Urothelium cell line (cell line): Measurements from ENCODE around the gene TTLL11.

Experiments used
- DNase-seq: peaks from one replicate; pipeline ENCODE4 v3.0.0; 2011; ENCODE audit warnings: low spot score, mixed read lengths
- FAIRE-seq: peaks from 2 replicates; lab custom pipeline; 2011; peaks lifted over from hg19 to GRCh38; lab: Jason Lieb, UNC

Gene TTLL11

DNA sequence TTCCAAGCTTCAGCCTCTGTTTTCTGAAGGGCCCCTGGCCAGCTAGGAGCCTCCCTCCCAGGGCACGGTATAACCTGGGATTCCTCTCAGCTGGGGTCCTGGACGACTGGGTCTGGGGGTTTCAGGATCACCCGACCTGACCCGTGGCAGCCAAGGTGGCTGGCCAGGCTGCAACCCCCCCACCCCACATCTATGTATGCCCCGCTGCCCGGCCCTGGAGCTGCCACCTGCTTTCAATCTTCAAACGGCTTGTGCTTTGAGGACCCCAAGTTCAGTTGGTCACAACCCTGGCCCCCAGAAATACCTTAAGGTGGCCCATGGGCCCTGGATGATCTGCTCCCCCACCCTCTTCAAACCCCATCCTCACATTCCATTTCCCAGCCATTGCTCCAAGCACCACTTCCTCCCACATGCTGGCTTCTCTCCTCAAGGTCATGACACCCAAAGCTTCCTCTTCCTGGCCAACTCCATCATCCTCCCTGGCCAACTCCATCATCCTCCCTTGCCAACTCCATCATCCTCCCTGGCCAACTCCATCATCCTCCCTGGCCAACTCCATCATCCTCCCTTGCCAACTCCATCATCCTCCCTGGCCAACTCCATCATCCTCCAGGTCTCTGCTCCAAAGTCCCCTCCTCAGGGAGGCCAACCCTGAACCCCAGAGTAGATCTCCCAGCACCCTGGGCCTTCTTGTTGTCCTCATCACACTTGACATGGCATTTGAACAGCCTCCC, 17.2 kb upstream of the TTLL11 start:
- DNase-seq (no peak), FAIRE-seq (peak; percentile 13)

DNA sequence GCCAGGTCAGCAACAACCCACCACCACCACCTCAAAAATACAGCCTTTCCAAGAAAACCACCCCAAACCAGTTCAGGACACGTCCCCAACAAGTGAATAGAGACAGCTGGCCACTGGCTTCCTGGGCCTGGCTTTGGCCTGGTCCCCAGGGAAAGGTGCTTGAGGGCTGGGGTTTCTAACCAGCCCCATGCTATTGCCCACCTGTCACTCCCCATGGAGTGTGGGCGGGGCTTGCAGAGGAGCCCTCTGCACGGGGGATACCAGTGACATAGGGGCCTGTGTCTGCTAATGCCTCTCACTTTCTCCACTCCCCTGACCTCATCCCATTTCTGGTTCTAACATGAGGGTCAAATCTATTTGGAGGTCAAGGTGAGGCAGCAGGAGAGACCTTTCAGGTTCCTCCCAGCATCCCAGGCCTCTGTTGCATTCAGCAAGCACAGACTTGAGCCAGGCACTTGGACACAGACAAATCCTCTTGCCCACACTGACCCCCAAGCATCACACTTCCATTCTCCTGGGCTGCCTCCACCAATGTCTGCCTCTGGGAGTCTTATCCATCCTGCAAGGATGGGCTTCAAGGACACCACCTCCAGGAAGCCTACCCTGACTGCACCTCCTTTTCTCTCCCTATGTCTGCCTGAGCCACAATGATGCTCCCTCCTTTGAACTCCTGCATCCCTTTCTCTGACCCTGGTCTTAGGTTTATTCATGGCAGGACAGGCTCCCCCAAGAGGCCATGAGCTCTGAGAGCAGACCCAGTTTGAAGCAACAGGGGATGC, 16.1 kb upstream of the TTLL11 start:
- no peak for DNase-seq
- no peak for FAIRE-seq

DNA sequence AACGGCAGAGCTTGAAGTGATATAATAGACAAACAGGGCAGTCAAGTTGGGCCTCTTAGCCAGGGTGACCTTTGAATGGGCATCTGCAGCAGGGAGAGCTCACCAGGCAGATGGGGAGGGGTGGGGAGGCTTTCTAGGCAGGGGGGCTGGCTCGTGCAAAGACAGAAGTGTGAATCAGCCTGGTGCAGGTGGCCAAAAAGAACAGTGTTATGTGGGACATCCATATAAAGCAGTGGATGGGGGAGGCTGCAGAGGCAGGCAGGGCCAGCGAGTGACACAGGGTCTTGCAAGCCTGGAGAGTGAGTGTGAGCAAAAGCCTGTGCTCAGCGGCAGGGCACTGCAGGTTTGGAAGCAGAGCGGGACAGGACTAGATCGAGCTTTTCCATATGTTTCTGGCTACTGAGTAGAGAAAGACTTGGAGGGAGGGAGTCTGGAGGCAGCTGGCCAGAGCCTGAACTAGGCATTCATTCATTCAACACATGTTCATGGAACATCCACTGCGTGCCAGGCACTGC, 14.2 kb upstream of the TTLL11 start:
- DNase-seq (no peak), FAIRE-seq (no peak)

DNA sequence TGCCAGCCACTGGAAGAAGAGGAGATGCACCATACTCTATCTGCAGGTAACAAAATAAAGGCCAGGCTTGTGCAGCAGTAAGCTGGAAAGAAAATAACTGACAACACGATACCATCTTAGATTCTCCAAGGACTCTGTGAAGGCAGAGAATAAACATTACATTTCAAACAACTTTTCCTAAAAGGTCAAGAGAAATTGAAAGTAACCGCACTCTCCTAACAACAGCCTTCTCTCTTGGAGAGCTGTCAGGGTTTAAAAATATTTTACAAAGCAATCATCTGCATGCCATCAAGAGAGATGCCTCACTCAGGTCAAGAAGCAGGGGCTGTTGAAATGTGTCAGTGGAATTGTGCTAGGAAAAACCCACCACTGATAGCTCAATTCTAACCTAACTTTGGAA, 13.5 kb upstream of the TTLL11 start:
- DNase-seq (no peak), FAIRE-seq (no peak)

GRCh38 chr9:122103985-122104384, 10.9 kb upstream of the TTLL11 start:
- FAIRE-seq = no peak
- no peak for DNase-seq

DNA sequence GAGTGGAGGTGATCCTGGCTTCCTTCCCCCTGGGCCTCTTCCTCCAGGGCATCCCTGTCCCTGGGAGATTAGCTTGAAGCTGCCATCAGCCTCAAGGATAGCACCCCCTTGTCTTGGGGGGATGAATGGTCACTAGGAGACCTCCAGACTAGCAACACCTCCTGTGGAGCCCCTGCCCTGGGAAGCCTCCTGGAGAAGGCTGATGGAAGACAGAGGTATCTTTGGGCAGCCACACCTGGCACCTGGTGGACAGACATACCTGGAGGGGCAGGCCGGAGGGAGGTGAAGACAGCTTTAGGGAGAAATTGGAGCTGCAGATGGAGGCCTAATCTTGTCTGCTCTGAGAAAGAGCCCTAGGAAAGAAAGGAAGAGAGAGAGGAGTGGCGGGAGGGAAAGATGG, 9.0 kb upstream of the TTLL11 start:
- DNase-seq (no peak), FAIRE-seq (no peak)

- no peak for FAIRE-seq
Observed at GRCh38 chr9:122100756-122101155, 7.6 kb upstream of the TTLL11 start.

GRCh38 chr9:122099271-122099869, 6.3 kb upstream of the TTLL11 start:
- no peak for FAIRE-seq
- peak; percentile 75 for DNase-seq

More at GRCh38 chr9:122100756-122101155, 7.6 kb upstream of the TTLL11 start:
- no peak for DNase-seq

DNA sequence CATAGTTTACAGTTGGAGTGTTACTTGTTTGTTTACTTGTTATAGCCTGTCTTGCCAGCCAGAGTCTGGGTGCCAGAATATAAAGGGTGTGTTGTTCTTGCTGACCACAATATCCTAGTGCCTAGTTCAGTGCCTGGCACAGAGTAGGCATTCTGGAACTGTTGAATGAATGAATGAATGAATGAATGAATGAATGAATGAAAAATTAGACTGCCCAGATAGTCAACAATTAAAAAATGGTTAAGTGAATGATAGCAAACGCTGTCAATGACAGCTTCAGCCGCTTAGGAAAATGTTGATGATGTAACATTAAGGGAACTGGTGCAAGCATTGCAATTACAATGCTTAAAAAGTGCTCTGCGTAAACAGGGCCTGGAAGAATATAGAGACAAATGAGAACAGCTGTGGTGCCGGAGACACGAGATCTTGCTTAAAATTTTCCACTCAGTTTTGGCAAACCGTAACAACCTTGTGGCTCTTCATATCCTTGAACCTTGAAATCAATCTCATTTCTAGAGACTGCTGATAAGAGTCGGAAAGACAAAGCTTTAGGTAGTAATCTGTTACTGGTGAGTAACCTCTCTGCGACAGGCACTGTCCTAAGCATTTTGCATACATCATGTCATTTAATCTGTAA, 4.7 kb upstream of the TTLL11 start:
- no peak for DNase-seq
- no peak for FAIRE-seq

DNA sequence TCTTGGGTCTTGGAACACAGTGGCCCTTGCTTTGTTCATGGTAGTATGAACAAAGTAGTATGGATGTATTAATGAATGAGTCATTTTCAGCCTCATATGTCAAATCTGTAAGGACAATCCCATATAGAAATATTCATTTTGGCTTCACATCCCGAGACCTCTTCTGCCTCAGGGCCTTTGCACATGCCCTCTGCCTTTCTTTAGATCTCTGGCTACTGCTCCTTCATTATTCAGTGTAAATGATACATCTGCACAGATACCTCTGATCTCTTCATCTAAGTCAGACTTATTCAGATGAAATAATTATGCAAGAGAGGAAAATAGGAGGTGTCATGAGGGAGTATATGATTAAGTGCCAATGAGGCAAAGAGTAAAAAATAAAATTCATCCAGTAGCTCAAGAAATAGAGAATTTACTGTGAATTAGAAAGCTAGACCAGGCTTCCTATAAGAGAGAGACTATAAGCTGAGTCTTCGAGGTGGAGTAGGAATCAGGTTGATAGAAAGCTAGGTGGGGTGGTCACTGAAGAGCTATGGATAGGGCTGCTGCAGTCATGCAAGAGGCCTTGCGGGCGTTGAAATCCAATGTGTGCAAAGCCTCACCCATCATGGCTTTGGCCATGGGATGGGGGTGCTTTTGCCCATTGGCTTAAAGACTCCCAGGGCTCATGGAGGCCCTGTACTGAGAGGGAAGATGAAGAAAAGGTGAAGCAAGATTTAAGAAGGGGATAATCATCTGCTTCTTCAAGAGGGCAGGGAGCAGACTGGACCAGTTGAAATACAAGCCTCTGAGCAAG, 3.7 kb upstream of the TTLL11 start:
- FAIRE-seq = no peak
- DNase-seq = no peak

DNA sequence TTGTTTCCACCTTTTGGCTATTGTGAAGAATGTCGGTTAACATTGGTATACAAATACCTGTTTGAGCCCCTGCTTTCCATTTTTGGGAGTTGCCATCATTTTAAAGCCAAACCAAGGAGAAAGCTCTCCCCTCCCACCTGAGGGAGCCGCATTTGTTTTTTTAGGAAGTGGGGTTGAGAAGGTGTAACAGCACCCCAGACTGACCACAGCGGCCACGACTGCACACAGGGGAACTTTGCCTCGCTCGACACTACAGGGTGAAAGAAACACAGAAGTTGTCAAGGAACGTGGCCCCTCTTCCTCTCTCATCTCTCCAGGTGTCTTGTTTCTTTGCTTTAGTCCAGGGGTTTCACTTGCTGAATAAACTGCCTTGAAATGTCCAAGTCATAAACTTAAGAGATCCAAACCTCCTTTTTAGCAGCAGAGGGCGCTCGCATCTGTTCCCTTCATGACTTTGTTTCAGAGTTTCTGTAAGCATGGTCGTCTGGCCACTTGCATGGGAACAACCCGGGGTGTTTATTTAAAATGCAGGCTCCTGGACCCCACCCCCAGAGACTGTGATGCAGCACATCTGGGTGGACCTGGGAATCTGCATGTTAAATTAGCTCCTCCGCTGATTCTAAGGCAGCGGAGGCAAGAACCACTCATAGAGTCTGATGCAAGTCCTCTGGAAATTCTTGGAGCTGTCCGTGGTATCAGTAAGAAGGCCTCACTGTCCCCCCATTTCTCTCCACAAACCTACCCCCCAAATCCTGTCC, 2.1 kb upstream of the TTLL11 start:
- DNase-seq (peak; percentile 39), FAIRE-seq (no peak)

- FAIRE-seq = no peak
- DNase-seq = no peak
Observed at GRCh38 chr9:122091682-122092592, 1.2 kb downstream of the TTLL11 start.

DNA sequence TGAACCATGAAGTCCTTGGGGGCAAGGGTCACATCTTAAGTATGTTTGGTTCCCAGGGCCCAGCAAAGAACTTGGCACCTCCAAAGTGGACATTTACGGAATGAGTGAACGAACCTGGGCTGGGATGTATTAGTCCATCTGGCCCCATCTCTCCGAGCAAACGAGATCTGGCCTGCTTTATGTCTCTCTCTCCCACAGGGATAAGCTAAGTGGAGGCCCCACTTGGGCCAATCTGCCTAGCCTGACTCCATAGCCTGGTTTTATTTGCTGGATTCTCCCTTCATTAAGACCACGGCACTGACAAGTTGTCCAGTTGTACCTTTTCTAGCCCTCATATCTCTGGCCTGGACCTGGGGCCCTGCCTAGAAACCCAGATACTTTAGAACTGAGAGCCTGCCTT, 2.1 kb downstream of the TTLL11 start:
- FAIRE-seq (no peak), DNase-seq (no peak)

DNA sequence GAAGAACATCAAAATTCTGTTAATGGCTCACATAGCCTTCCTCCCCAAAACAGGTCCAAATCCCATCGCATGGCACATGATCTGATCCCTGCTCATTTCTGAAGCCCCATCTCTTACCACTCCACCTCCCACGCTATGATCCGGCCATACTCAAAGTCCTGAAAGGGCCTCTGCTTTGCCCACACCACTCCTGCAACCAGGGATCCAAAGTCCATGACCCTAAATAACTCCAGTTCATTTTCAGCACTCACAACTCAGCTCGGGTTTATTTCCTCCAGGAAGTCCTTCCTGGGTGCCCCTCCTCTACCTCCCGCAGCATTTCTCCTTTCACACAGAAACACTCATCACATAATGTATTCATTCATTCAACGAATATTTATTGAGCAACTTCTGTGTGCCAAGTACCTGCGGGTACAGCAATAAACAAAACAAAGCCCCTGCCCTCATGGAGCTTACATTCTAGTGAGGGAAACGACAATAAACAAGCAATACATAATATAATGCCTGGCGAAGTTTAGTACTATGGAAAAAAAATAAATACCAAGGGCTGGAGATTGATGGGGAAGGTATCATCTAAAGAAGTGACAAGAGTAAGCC, 2.7 kb downstream of the TTLL11 start:
- DNase-seq (no peak), FAIRE-seq (no peak)

- DNase-seq (no peak), FAIRE-seq (no peak)
Observed at GRCh38 chr9:122088880-122089706, 4.0 kb downstream of the TTLL11 start.

GRCh38 chr9:122087406-122088200, 5.5 kb downstream of the TTLL11 start:
- no peak for FAIRE-seq
- no peak for DNase-seq

DNA sequence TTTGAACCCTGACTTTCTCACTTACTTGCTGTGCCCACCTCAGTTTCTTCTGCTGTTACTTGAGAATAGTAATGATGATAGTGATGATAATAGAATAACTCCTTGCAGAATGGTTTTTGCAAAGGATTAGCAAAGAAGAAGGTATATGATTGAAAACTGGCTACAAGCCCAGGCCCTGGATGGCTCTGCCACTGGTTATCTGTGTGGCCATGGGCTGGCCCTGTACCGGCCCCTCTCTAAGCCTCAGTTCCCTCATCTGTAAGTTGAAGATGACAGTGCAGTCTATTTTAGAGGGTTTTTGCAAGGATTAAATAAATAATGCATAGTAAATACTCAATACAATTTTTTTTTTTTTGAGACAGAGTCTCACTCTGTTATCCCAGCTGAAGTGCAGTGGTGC, 6.2 kb downstream of the TTLL11 start:
- DNase-seq = no peak
- no peak for FAIRE-seq
